HG03097 (cell line): ENCODE data around the gene RABGAP1L.

ENCODE experiments used
- ATAC-seq: cut with Tn5 transposase; IDR thresholded peaks from one replicate; pipeline ENCODE4 v1.9.1; 2021; ENCODE audit not compliant: unreplicated experiment, low FRiP score

RABGAP1L gene

GRCh38 chr1:174194461-174194860, 35.1 kb downstream of the RABGAP1L start:
- ATAC-seq: no peak

GRCh38 chr1:174197088-174197487, 37.8 kb downstream of the RABGAP1L start:
- no peak for ATAC-seq

GRCh38 chr1:174197547-174197946, 38.2 kb downstream of the RABGAP1L start:
- no peak for ATAC-seq

- ATAC-seq: no peak
These were observed 38.9 kb downstream of the RABGAP1L start for GRCh38 chr1:174198202-174198601.

- no peak for ATAC-seq
These were observed 41.4 kb downstream of the RABGAP1L start for GRCh38 chr1:174200746-174201145.

- ATAC-seq: no peak
These were observed 45.5 kb downstream of the RABGAP1L start for GRCh38 chr1:174204697-174205308.

GRCh38 chr1:174206148-174206836, 47.0 kb downstream of the RABGAP1L start:
- no peak for ATAC-seq

GRCh38 chr1:174209347-174210187, 50.2 kb downstream of the RABGAP1L start:
- ATAC-seq: peak; percentile 64

- ATAC-seq: no peak
These were observed 52.2 kb downstream of the RABGAP1L start for GRCh38 chr1:174211486-174211885.

GRCh38 chr1:174215766-174216165, 56.4 kb downstream of the RABGAP1L start:
- ATAC-seq: no peak

- ATAC-seq: no peak
These were observed 57.9 kb downstream of the RABGAP1L start for GRCh38 chr1:174217248-174217647.

GRCh38 chr1:174217787-174218574, 58.7 kb downstream of the RABGAP1L start:
- no peak for ATAC-seq

GRCh38 chr1:174218983-174219382, 59.7 kb downstream of the RABGAP1L start:
- no peak for ATAC-seq

- no peak for ATAC-seq
These were observed 60.5 kb downstream of the RABGAP1L start for GRCh38 chr1:174219606-174220370.

- no peak for ATAC-seq
These were observed 62.4 kb downstream of the RABGAP1L start for GRCh38 chr1:174221681-174222080.

GRCh38 chr1:174222166-174222949, 63.0 kb downstream of the RABGAP1L start:
- no peak for ATAC-seq

GRCh38 chr1:174224641-174225040, 65.3 kb downstream of the RABGAP1L start:
- ATAC-seq: no peak

GRCh38 chr1:174225499-174226204, 66.3 kb downstream of the RABGAP1L start:
- no peak for ATAC-seq

- ATAC-seq: no peak
These were observed 71.1 kb downstream of the RABGAP1L start for GRCh38 chr1:174230399-174230798.
